ENCODE data around the gene EPB41L2. TPM values are rescaled to one million over a fixed set of nuclear protein-coding genes. Genes with fewer than 3 reads are reported as not detected.

The EPB41L2 gene
- total RNA-seq, 1 donor from 2014 or later = 314 TPM

- peaks cover 13% of the 10 kb centered on the region for H3K4me1 Mint-ChIP-seq (ENCODE audit: unreplicated experiment)
- no peak overlapping the region for H3K27ac Mint-ChIP-seq (ENCODE audit: unreplicated experiment)
Measured at GRCh38 chr6:131052181-131052580, 10.9 kb downstream of the EPB41L2 start.

GRCh38 chr6:131051341-131051740, 11.7 kb downstream of the EPB41L2 start:
- Mint-ChIP-seq H3K27ac (ENCODE audit: unreplicated experiment) (peak overlapping the region; percentile 46), H3K9me3 (ENCODE audit: unreplicated experiment) (peaks cover 12% of the 10 kb centered on the region), H3K27me3 (ENCODE audit: unreplicated experiment) (peaks cover 7% of the 10 kb centered on the region), H3K4me3 (ENCODE audit: unreplicated experiment) (no peak overlapping the region), H3K36me3 (ENCODE audit: low read depth, unreplicated experiment) (peaks cover 22% of the 10 kb centered on the region), H3K4me1 (ENCODE audit: unreplicated experiment) (peaks cover 15% of the 10 kb centered on the region)
- DNase-seq (ENCODE audit: low spot score) = no peak
- no peak for TF ChIP-seq CTCF (IDR thresholded peaks at IDR 0.05; ENCODE audit: unreplicated experiment)

More at GRCh38 chr6:131052181-131052580, 10.9 kb downstream of the EPB41L2 start:
- no peak for DNase-seq (ENCODE audit: low spot score)
- peaks cover 12% of the 10 kb centered on the region for H3K9me3 Mint-ChIP-seq (ENCODE audit: unreplicated experiment)
- H3K36me3 Mint-ChIP-seq (ENCODE audit: low read depth, unreplicated experiment) = peaks cover 23% of the 10 kb centered on the region
- no peak overlapping the region for H3K4me3 Mint-ChIP-seq (ENCODE audit: unreplicated experiment)
- peaks cover 7% of the 10 kb centered on the region for H3K27me3 Mint-ChIP-seq (ENCODE audit: unreplicated experiment)
- no peak for TF ChIP-seq CTCF (IDR thresholded peaks at IDR 0.05; ENCODE audit: unreplicated experiment)

GRCh38 chr6:131049608-131050007, 13.4 kb downstream of the EPB41L2 start:
- H3K27ac Mint-ChIP-seq (ENCODE audit: unreplicated experiment) = no peak overlapping the region
- peaks cover 8% of the 10 kb centered on the region for H3K27me3 Mint-ChIP-seq (ENCODE audit: unreplicated experiment)
- peaks cover 32% of the 10 kb centered on the region for H3K4me1 Mint-ChIP-seq (ENCODE audit: unreplicated experiment)
- DNase-seq (ENCODE audit: low spot score) = no peak
- H3K9me3 Mint-ChIP-seq (ENCODE audit: unreplicated experiment) = peaks cover 8% of the 10 kb centered on the region
- TF ChIP-seq CTCF (IDR thresholded peaks at IDR 0.05; ENCODE audit: unreplicated experiment) = no peak
- H3K4me3 Mint-ChIP-seq (ENCODE audit: unreplicated experiment) = no peak overlapping the region
- peaks cover 18% of the 10 kb centered on the region for H3K36me3 Mint-ChIP-seq (ENCODE audit: low read depth, unreplicated experiment)

GRCh38 chr6:131048933-131049515, 14.0 kb downstream of the EPB41L2 start:
- no peak for TF ChIP-seq CTCF (IDR thresholded peaks at IDR 0.05; ENCODE audit: unreplicated experiment)
- Mint-ChIP-seq H3K4me3 (ENCODE audit: unreplicated experiment) (no peak overlapping the region), H3K36me3 (ENCODE audit: low read depth, unreplicated experiment) (peaks cover 12% of the 10 kb centered on the region), H3K4me1 (ENCODE audit: unreplicated experiment) (peaks cover 34% of the 10 kb centered on the region), H3K9me3 (ENCODE audit: unreplicated experiment) (peaks cover 2% of the 10 kb centered on the region), H3K27ac (ENCODE audit: unreplicated experiment) (no peak overlapping the region), H3K27me3 (ENCODE audit: unreplicated experiment) (peaks cover 3% of the 10 kb centered on the region)
- no peak for DNase-seq (ENCODE audit: low spot score)

GRCh38 chr6:131048459-131048858, 14.6 kb downstream of the EPB41L2 start:
- Mint-ChIP-seq H3K4me1 (ENCODE audit: unreplicated experiment) (peaks cover 34% of the 10 kb centered on the region), H3K27ac (ENCODE audit: unreplicated experiment) (no peak overlapping the region), H3K36me3 (ENCODE audit: low read depth, unreplicated experiment) (peaks cover 8% of the 10 kb centered on the region), H3K4me3 (ENCODE audit: unreplicated experiment) (no peak overlapping the region), H3K27me3 (ENCODE audit: unreplicated experiment) (peaks cover 3% of the 10 kb centered on the region), H3K9me3 (ENCODE audit: unreplicated experiment) (no peaks in the 10 kb centered on the region)
- no peak for DNase-seq (ENCODE audit: low spot score)
- no peak for TF ChIP-seq CTCF (IDR thresholded peaks at IDR 0.05; ENCODE audit: unreplicated experiment)

All from endothelial cell (in vitro differentiated cells).